Endothelial cell of umbilical vein (primary cell): ENCODE results near the gene ARRB1. TPM values are rescaled to one million over a fixed set of nuclear protein-coding genes. Genes with fewer than 3 reads are reported as not detected.

ENCODE experiments used
- BruUV-seq: library from RNA; stranded (reverse); fragments of 400-500 nt; replicated peaks from 2 replicates; lab custom pipeline; 2021; lab: Mats Ljungman, UMichigan
- CTCF ChIA-PET: fragments of 300-600, 350-600 bp; sonication (Branson Sonifier 250); formaldehyde crosslinking; loops from one replicate; lab custom pipeline; 2021; ENCODE audit warnings: antibody characterized with exemption, inconsistent platforms; lab: Charles Lee
- POLR2A ChIA-PET: fragments of 300-600, 350-600 bp; sonication (Branson Sonifier 250); formaldehyde crosslinking; loops from one replicate; lab custom pipeline; 2021; ENCODE audit warnings: antibody characterized with exemption, inconsistent platforms; lab: Charles Lee
- DNase-seq: peaks from one replicate; pipeline ENCODE4 v3.0.0-alpha.2; 2011; ENCODE audit warnings: low read depth, low spot score
- FAIRE-seq: peaks from 2 replicates; lab custom pipeline; 2011; peaks lifted over from hg19 to GRCh38; lab: Jason Lieb, UNC
- H2AFZ ChIP-seq: 2 replicates; pipeline ENCODE4 v1.6.0; 2012; ENCODE audit warnings: low read depth, low read length, control low read depth, inconsistent platforms
- H3K27ac ChIP-seq: 2 replicates; pipeline ENCODE4 v1.5.1; 2011; ENCODE audit warnings: low read depth, mild to moderate bottlenecking, control low read depth, low read length, moderate library complexity; ENCODE audit not compliant: insufficient read depth
- H3K27me3 ChIP-seq, 2 experiments: 2 replicates each; pipeline versions ENCODE4 v1.6.0 to v1.6.1; 2011; ENCODE audit warnings: low read length in 2 of 2, mixed read lengths in 1 of 2; ENCODE audit not compliant: control insufficient read depth in 2 of 2, insufficient read depth in 2 of 2
- H3K36me3 ChIP-seq, 2 experiments: 2 replicates in 1 of 2; 3 replicates in 1 of 2; pipeline ENCODE4 v1.5.1; 2011; ENCODE audit warnings: low read length in 2 of 2, mild to moderate bottlenecking in 1 of 2, moderate library complexity in 1 of 2; ENCODE audit not compliant: control insufficient read depth in 2 of 2, insufficient read depth in 2 of 2; ENCODE audit errors: extremely low read depth in 1 of 2
- H3K4me1 ChIP-seq: 3 replicates; pipeline ENCODE4 v1.5.1; 2011; ENCODE audit warnings: mild to moderate bottlenecking, low read length; ENCODE audit not compliant: control insufficient read depth, insufficient read depth; ENCODE audit errors: extremely low read depth
- H3K4me2 ChIP-seq: 2 replicates; pipeline ENCODE4 v1.6.1; 2011; ENCODE audit warnings: low read length, control low read depth, mixed read lengths; ENCODE audit not compliant: insufficient read depth
- H3K4me3 ChIP-seq, 3 experiments: fragments of 200-600 bp in 1 of 3; sonication (generic), shearing (Covaris generic) in 1 of 3; replicated peaks in 1 of 3; 2 replicates each; pipeline ENCODE4 v1.5.1; 2011 to 2016; ENCODE audit warnings: control low read depth in 3 of 3, low read length in 3 of 3, mild to moderate bottlenecking in 2 of 3, inconsistent platforms in 1 of 3, low read depth in 1 of 3, moderate library complexity in 1 of 3; ENCODE audit not compliant: insufficient read depth in 1 of 3
- H3K79me2 ChIP-seq: 2 replicates; pipeline ENCODE4 v1.6.0; 2012; ENCODE audit warnings: low read length, inconsistent platforms; ENCODE audit not compliant: control insufficient read depth, insufficient read depth
- H3K9ac ChIP-seq: replicated peaks from 2 replicates; pipeline ENCODE3; 2011; ENCODE audit warnings: low read length, control low read depth; ENCODE audit not compliant: insufficient read depth; ENCODE audit errors: extremely low read depth
- H3K9me1 ChIP-seq: replicated peaks from 3 replicates; pipeline ENCODE4 v1.6.0; 2011; ENCODE audit warnings: mild to moderate bottlenecking, low read length; ENCODE audit not compliant: control insufficient read depth, insufficient read depth; ENCODE audit errors: extremely low read depth
- H3K9me3 ChIP-seq: replicated peaks from 2 replicates; pipeline ENCODE4 v1.5.1; 2012; ENCODE audit warnings: low read length, inconsistent platforms; ENCODE audit not compliant: control insufficient read depth, insufficient read depth
- H4K20me1 ChIP-seq: replicated peaks from 2 replicates; pipeline ENCODE3; 2011; ENCODE audit warnings: mild to moderate bottlenecking, low read length; ENCODE audit not compliant: control insufficient read depth, insufficient read depth; ENCODE audit errors: extremely low read depth
- CTCF ChIP-seq, 2 donors: IDR thresholded peaks; 1 replicate in 1 of 2; 2 replicates in 1 of 2; pipeline ENCODE4 v1.5.1; 2011; ENCODE audit warnings: low read length in 2 of 2, mild to moderate bottlenecking in 2 of 2, moderate library complexity in 2 of 2, control low read depth in 1 of 2, inconsistent platforms in 1 of 2, low read depth in 1 of 2; ENCODE audit not compliant: insufficient read depth in 1 of 2; ENCODE audit errors: extremely low read depth in 1 of 2
- EZH2 ChIP-seq: IDR thresholded peaks from 2 replicates; pipeline ENCODE4 v1.6.1; 2012; ENCODE audit warnings: borderline replicate concordance, low read depth, mild to moderate bottlenecking, moderate library complexity, low read length, inconsistent platforms; ENCODE audit not compliant: severe bottlenecking
- FOS ChIP-seq: IDR thresholded peaks from 2 replicates; pipeline ENCODE4 v1.6.1; 2011; ENCODE audit warnings: mild to moderate bottlenecking, low read length, moderate library complexity, borderline replicate concordance; ENCODE audit not compliant: insufficient read depth
- GATA2 ChIP-seq: IDR thresholded peaks from 2 replicates; pipeline ENCODE4 v1.7.0; 2011; ENCODE audit warnings: low read depth, mild to moderate bottlenecking, moderate library complexity, mixed read lengths, low read length; ENCODE audit not compliant: insufficient read length, insufficient read depth
- JUN ChIP-seq: IDR thresholded peaks from 2 replicates; pipeline ENCODE4 v1.6.1; 2011; ENCODE audit warnings: borderline replicate concordance, low read depth; ENCODE audit not compliant: insufficient read length, insufficient read depth
- MAX ChIP-seq: IDR thresholded peaks from 2 replicates; pipeline ENCODE4 v1.6.1; 2011; ENCODE audit not compliant: insufficient read depth, insufficient read length
- MYC ChIP-seq: IDR thresholded peaks from one replicate; pipeline ENCODE4 v1.6.1; 2011; ENCODE audit warnings: mild to moderate bottlenecking, low read depth, low read length
- POLR2A ChIP-seq: IDR thresholded peaks from 2 replicates; pipeline ENCODE4 v1.6.1; 2012; ENCODE audit warnings: low read depth, mild to moderate bottlenecking, control low read depth, low read length
- POLR2AphosphoS5 ChIP-seq: IDR thresholded peaks from 2 replicates; pipeline ENCODE4 v1.6.1; 2012; ENCODE audit warnings: low read depth, mild to moderate bottlenecking, control low read depth, low read length, moderate library complexity; ENCODE audit not compliant: insufficient read depth
- dilution Hi-C: fragments of 300-500 bp; cut with MboI; formaldehyde crosslinking; loops from one replicate; pipeline ENCODE4 v1.15.0; 2019; ENCODE audit warnings: low sequenced_read_pairs; ENCODE audit not compliant: extremely low pct_ligation_motif_present
- intact Hi-C: fragments of 100-400 bp; cut with micrococcal nuclease; formaldehyde crosslinking; loops from one replicate; pipeline ENCODE4 v1.10.0; 2022
- polyA plus RNA-seq, 4 experiments: library from polyadenylated mRNA; depleted of rRNA in 3 of 4; stranded (reverse) in 3 of 4; unstranded in 1 of 4; fragments of >200 nt; gene quantifications; 2 replicates each; pipeline versions ENCODE4 v1.2.1 to v1.2.3, GENCODE V29; 2011 to 2012; ENCODE audit warnings: missing spikeins in 1 of 4
- total RNA-seq: library from RNA; stranded (reverse); gene quantifications from 2 replicates; pipeline ENCODE4 v1.2.3, GENCODE V29; 2021

Gene ARRB1
- total and polyA plus RNA-seq, 2 donors (not counting 3 experiments of a cell fraction or from before 2014, with no cell fraction given) = 63.9 to 92.6 TPM

GRCh38 chr11:75289919-75290318 is 61.5 kb downstream of the ARRB1 start:
- ChIA-PET POLR2A (no interaction called here), CTCF (interaction anchor here (1.1 to 2.6 kb wide), 2 partner anchors 10 to 12 kb away, joined by 3 to 14 read pairs; no protein-coding TSS in a partner anchor)
- no peaks in the 10 kb centered on the region for H3K27me3 ChIP-seq
- H3K4me3 ChIP-seq = no peak overlapping the region
- no peaks in the 10 kb centered on the region for H3K9me3 ChIP-seq
- H2AFZ ChIP-seq = no peak overlapping the region
- no peaks in the 10 kb centered on the region for H4K20me1 ChIP-seq
- no peaks in the 10 kb centered on the region for H3K79me2 ChIP-seq
- peaks cover 0 to 30% of the 10 kb centered on the region in 2 experiments for H3K36me3 ChIP-seq
- DNase-seq (no peak), FAIRE-seq (no peak)
- H3K27ac ChIP-seq = no peak overlapping the region
- no peak overlapping the region for H3K9ac ChIP-seq
- H3K9me1 ChIP-seq = no peaks in the 10 kb centered on the region
- no peak overlapping the region for H3K4me2 ChIP-seq
- H3K4me1 ChIP-seq = peaks cover 15% of the 10 kb centered on the region
- intact Hi-C loops = no loop called here
- TF ChIP-seq MYC = no peak
- TF ChIP-seq CTCF (IDR thresholded peaks at IDR 0.05; ENCODE audit: extremely low read depth in 1 of 2, insufficient read depth in 1 of 2, low read depth in 1 of 2, low read length in 2 of 2) = no peak
- no peak for TF ChIP-seq JUN
- TF ChIP-seq MAX = no peak
- no peak for TF ChIP-seq POLR2AphosphoS5
- no peak for TF ChIP-seq POLR2A
- no TSS peak for BruUV-seq
- dilution Hi-C loops = no loop called here

GRCh38 chr11:75289511-75289760 is 62.0 kb downstream of the ARRB1 start:
- DNase-seq (no peak), FAIRE-seq (no peak)
- Histone ChIP-seq H3K4me3 (no peak overlapping the region), H2AFZ (no peak overlapping the region), H3K4me1 (peaks cover 15% of the 10 kb centered on the region), H3K9me3 (no peaks in the 10 kb centered on the region), H3K79me2 (no peaks in the 10 kb centered on the region), H3K27me3 (no peaks in the 10 kb centered on the region), H4K20me1 (no peaks in the 10 kb centered on the region), H3K27ac (no peak overlapping the region), H3K36me3 (peaks cover 0 to 30% of the 10 kb centered on the region in 2 experiments), H3K4me2 (no peak overlapping the region), H3K9me1 (no peaks in the 10 kb centered on the region), H3K9ac (no peak overlapping the region)
- TF ChIP-seq GATA2 = no peak
- no peak for TF ChIP-seq FOS
- no peak for TF ChIP-seq POLR2A
- no peak for TF ChIP-seq POLR2AphosphoS5
- TF ChIP-seq MYC = no peak
- TF ChIP-seq EZH2 = no peak
- TF ChIP-seq CTCF (IDR thresholded peaks at IDR 0.05; ENCODE audit: extremely low read depth in 1 of 2, insufficient read depth in 1 of 2, low read depth in 1 of 2, low read length in 2 of 2) = no peak
- TF ChIP-seq JUN = no peak
- ChIA-PET POLR2A (no interaction called here), CTCF (interaction anchor here (1.1 to 2.6 kb wide), 2 partner anchors 9 to 13 kb away, joined by 3 to 14 read pairs; no protein-coding TSS in a partner anchor)
- BruUV-seq = no TSS peak
- dilution Hi-C loops = no loop called here
- intact Hi-C loops = no loop called here
